Measurements from ENCODE around the gene HYKK.
"Not testable (repeated sequence)": the region's sequence is repeated elsewhere in the genome, so short reads cannot be mapped to it uniquely, and the experiment has no call there.

HYKK gene

DNA sequence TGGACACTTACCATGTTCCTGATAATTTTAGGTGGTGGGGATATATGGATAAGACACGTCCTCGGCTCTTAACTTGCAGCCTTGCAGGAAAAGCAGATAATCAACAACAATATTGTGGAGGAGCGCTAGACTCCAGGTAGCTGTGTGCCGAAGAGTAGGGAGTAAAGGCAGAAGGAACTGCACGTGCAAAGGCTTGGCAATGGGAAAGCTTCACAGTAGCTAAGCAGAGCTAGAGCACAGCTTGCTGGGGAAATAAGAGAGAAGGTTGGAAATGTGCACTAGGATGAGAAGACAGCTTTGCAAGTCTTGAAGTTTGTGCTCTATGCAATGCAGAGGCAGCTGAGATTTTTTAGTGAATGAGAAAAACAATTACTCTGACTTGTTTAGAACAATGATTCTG, 45.2 kb downstream of the HYKK start:
- no peak overlapping the region for H3K27ac ChIP-seq
- TF ChIP-seq ZFX (IDR thresholded peaks at IDR 0.05; ENCODE audit: borderline replicate concordance): no peak
- TF ChIP-seq, protein P1, sequence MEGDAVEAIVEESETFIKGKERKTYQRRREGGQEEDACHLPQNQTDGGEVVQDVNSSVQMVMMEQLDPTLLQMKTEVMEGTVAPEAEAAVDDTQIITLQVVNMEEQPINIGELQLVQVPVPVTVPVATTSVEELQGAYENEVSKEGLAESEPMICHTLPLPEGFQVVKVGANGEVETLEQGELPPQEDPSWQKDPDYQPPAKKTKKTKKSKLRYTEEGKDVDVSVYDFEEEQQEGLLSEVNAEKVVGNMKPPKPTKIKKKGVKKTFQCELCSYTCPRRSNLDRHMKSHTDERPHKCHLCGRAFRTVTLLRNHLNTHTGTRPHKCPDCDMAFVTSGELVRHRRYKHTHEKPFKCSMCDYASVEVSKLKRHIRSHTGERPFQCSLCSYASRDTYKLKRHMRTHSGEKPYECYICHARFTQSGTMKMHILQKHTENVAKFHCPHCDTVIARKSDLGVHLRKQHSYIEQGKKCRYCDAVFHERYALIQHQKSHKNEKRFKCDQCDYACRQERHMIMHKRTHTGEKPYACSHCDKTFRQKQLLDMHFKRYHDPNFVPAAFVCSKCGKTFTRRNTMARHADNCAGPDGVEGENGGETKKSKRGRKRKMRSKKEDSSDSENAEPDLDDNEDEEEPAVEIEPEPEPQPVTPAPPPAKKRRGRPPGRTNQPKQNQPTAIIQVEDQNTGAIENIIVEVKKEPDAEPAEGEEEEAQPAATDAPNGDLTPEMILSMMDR (IDR thresholded peaks at IDR 0.05): no peak

DNA sequence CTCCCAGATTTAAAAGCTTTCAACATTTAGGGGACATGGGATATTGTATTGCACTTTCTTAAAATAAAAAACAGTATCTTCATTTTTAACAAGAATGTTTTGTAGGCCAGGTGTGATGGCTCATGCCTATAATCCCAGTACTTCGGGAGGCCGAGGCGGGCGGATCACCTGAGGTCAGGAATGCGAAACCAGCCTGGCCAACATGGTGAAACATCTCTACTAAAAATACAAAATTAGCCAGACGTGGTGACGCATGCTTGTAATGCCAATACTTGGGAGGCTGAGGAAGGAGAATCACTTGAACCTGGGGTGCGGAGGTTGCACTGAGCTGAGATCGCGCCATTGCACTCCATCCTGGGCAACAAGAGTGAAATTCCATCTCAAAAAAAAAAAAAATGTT, 52.8 kb downstream of the HYKK start:
- not testable (repeated sequence) for H3K27ac ChIP-seq

GRCh38 chr15:78561490-78561889, 54.1 kb downstream of the HYKK start:
- no peak for TF ChIP-seq ZFX (IDR thresholded peaks at IDR 0.05; ENCODE audit: borderline replicate concordance)
- TF ChIP-seq, protein P1 (IDR thresholded peaks at IDR 0.05): no peak
- H3K27ac ChIP-seq: no peak overlapping the region

- no peak for TF ChIP-seq ZFX (IDR thresholded peaks at IDR 0.05; ENCODE audit: borderline replicate concordance)
- TF ChIP-seq, protein P1 (IDR thresholded peaks at IDR 0.05): no peak
- H3K27ac ChIP-seq: no peak overlapping the region
Measured at GRCh38 chr15:78563092-78563491, 55.7 kb downstream of the HYKK start.

DNA sequence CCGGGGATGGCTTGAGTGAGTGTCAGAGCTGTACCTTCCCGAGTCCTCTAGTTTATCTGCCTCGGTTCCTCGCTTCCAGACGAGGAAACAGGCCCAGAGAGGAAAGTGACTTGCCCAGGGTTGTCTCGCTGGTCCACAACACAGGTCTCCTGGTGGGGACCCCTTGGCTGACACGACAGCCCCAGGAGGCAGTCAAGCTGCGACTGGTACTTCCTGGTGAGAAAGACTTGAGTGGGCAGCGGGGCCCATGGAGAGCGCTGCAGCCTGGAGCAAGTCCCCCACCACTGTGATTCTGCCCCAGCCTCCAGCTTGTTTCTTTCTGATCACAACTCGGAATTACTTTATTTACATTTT, 57.3 kb downstream of the HYKK start:
- peak overlapping the region; percentile 85 for H3K27ac ChIP-seq
- no peak for TF ChIP-seq ZFX (IDR thresholded peaks at IDR 0.05; ENCODE audit: borderline replicate concordance)
- TF ChIP-seq, protein P1 (IDR thresholded peaks at IDR 0.05): no peak

DNA sequence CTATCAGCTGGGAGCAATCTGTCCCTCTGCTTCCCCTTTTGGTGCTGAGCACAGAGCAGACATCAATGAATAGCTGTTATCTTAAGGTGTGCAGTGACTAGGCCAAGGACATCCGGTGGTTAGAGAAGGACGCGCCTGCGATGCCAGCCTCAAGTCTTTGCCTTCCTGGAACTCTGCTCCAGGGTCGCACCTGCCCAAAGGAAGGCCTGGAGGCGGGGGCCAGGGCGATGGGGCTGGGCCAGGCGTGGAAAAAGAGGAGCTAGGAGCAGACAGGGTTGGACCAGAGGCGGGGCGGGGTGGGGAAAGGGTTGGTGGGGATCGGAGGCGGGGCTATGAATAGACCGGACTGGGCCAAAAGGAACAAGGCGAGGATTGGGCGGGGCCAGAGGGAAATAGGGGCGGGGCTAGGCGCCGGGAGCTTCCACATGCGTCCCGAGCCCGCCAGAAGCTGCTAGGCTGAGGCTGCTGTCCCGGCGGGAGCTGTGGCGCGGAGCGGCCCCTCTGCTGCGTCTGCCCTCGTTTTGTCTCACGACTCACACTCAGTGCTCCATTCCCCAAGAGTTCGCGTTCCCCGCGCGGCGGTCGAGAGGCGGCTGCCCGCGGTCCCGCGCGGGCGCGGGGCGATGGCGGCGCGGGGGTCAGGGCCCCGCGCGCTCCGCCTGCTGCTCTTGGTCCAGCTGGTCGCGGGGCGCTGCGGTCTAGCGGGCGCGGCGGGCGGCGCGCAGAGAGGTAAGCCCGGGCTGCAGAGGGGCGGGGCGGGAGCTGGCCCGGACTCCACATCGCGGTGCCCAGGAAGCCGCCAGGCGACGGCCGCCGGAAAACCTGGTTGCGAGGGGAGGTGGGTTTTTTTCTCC, 57.9 kb downstream of the HYKK start, which contains the start of gene CHRNA5:
CHRNA5 (plus strand) TSS at position 424 of the 854 bp plus-strand sequence; CDS start at position 624, 200 bp downstream.
- TF ChIP-seq ZFX (IDR thresholded peaks at IDR 0.05; ENCODE audit: borderline replicate concordance): no peak
- TF ChIP-seq, protein P1 (IDR thresholded peaks at IDR 0.05): no peak
- H3K27ac ChIP-seq: peak within 1 kb of the TSS; percentile 85

DNA sequence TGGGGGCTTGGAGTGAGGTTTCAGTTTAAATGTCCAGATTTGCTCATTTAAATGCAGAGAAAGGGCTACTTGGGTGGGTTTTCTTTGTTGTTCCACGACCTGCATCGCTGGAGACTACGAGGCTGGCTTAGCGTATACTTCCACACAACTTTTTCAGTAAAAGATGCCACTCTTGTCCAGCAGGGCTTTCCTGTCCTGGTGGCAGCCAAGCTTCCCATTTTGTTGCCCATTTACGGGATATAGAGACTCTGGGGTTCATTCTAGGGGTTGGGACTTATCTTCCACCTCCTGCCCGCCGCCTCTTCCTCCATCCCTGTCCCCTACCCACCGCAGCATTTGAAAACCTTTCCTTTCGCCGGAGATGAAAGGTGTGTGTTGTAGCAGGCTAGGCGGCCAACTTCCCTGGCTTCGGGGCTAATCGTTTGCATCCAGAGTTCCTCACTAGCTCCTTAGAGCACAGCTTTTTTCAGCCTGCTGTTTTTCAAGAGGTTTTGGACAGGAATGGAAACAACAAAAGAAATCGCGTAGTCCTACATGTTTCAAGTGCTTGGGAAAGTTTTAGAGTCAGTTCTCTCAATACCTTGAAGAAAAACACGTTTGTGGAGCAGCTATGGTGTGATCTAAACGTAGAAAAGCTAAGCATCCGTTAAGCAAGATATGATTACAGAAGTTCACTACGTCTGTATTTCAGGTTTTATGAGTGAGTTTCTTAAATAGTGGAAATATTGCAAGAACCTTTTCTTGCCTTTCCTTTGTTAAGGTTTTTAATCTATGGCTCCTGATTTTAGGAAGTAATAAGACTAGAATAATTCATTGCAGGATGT, 58.8 kb downstream of the HYKK start:
- TF ChIP-seq, protein P1 (IDR thresholded peaks at IDR 0.05): no peak; the same call in 1 of the 2 replicates
- TF ChIP-seq ZFX (IDR thresholded peaks at IDR 0.05; ENCODE audit: borderline replicate concordance): no peak
- peak overlapping the region; percentile 85 for H3K27ac ChIP-seq
